HCT116 (cell line): Measurements from ENCODE around the gene TWSG1. TPM values are rescaled to one million over a fixed set of nuclear protein-coding genes. Genes with fewer than 3 reads are reported as not detected.

Experiments used
- ATAC-seq: fragments of 200-7000 bp; cut with Tn5 transposase; 2 replicates; pipeline ENCODE4 v1.9.1; 2020; ENCODE audit warnings: mild to moderate bottlenecking, moderate library complexity
- BruUV-seq: library from RNA; stranded (reverse); fragments of 400-500 nt; replicated peaks from 2 replicates; lab custom pipeline; 2021; lab: Mats Ljungman, UMichigan
- CTCF ChIA-PET: fragments of 300-600 bp; sonication (Branson Sonifier 250); formaldehyde crosslinking; loops from one replicate; lab custom pipeline; 2021; ENCODE audit warnings: antibody characterized with exemption; lab: Charles Lee
- POLR2A ChIA-PET: fragments of 300-600, 350-600 bp; sonication (Branson Sonifier 250); formaldehyde crosslinking; loops from one replicate; lab custom pipeline; 2021; ENCODE audit warnings: antibody characterized with exemption; lab: Charles Lee
- RAD21 ChIA-PET, 2 experiments: fragments of 300-600 bp; sonication (Branson Sonifier 250); formaldehyde crosslinking; loops; one replicate each; lab custom pipeline; 2023; ENCODE audit warnings: low total read pairs in 2 of 2; ENCODE audit not compliant: uncharacterized antibody in 2 of 2, unreplicated experiment in 2 of 2, low non-redundant PET in 1 of 2; lab: Charles Lee
- DNase-seq: peaks from one replicate; pipeline ENCODE4 v3.0.0-alpha.2; 2010; ENCODE audit warnings: low read depth, low spot score
- H2AFZ ChIP-seq: fragments of 200-600 bp; shearing (Covaris generic), sonication (generic); 2 replicates; pipeline ENCODE4 v1.6.1; 2017; ENCODE audit warnings: low read depth, mixed run types, mixed read lengths, antibody characterized with exemption, low read length; ENCODE audit not compliant: poor library complexity, severe bottlenecking
- H3K27ac ChIP-seq: 2 replicates; pipeline ENCODE4 v1.5.1; 2012; ENCODE audit warnings: low read depth, low read length
- H3K27me3 ChIP-seq: fragments of 200-600 bp; sonication (generic); 2 replicates; pipeline ENCODE4 v1.6.1; 2016; ENCODE audit warnings: mixed run types, low read length, mixed read lengths; ENCODE audit not compliant: insufficient read depth
- H3K36me3 ChIP-seq, 2 experiments: fragments of 200-500 bp in 1 of 2; fragments of 200-600 bp in 1 of 2; sonication (Bioruptor generic) in 1 of 2; sonication (generic) in 1 of 2; 2 replicates each; pipeline versions ENCODE4 v1.5.1 to v1.6.1; 2014 to 2016; ENCODE audit warnings: low read length in 2 of 2, inconsistent platforms in 1 of 2, mixed read lengths in 1 of 2, mixed run types in 1 of 2; ENCODE audit not compliant: insufficient read depth in 2 of 2, control insufficient read depth in 1 of 2
- H3K4me1 ChIP-seq, 2 experiments: fragments of 200-600 bp in 1 of 2; sonication (generic) in 1 of 2; 2 replicates each; pipeline versions ENCODE4 v1.5.1 to v1.6.1; 2012 to 2017; ENCODE audit warnings: low read length in 2 of 2, inconsistent platforms in 1 of 2, mild to moderate bottlenecking in 1 of 2, mixed read lengths in 1 of 2, mixed run types in 1 of 2, moderate library complexity in 1 of 2; ENCODE audit not compliant: insufficient read depth in 2 of 2, control insufficient read depth in 1 of 2
- H3K4me2 ChIP-seq: fragments of 200-600 bp; sonication (generic); 2 replicates; pipeline ENCODE4 v1.6.1; 2017; ENCODE audit warnings: mixed run types, low read length, mixed read lengths
- H3K4me3 ChIP-seq, 2 experiments: fragments of 200-600 bp in 1 of 2; sonication (generic) in 1 of 2; replicated peaks in 1 of 2; 2 replicates each; pipeline ENCODE4 v1.5.1; 2011 to 2016; ENCODE audit warnings: low read length in 2 of 2, control low read depth in 1 of 2, low read depth in 1 of 2, mild to moderate bottlenecking in 1 of 2, mixed read lengths in 1 of 2, mixed run types in 1 of 2
- H3K79me2 ChIP-seq: fragments of 200-600 bp; sonication (generic); 2 replicates; pipeline ENCODE4 v1.6.1; 2017; ENCODE audit warnings: mild to moderate bottlenecking, mixed run types, low read length, moderate library complexity, mixed read lengths; ENCODE audit not compliant: insufficient read depth
- H3K9ac ChIP-seq: fragments of 200-600 bp; sonication (generic); 2 replicates; pipeline ENCODE4 v1.6.1; 2016; ENCODE audit warnings: low read length, mixed read lengths
- H3K9me2 ChIP-seq: fragments of 200-600 bp; sonication (generic), shearing (Covaris generic); 2 replicates; pipeline ENCODE4 v1.6.1; 2017; ENCODE audit warnings: mixed run types, mild to moderate bottlenecking, moderate library complexity; ENCODE audit not compliant: insufficient read depth
- H3K9me3 ChIP-seq, 2 experiments: fragments of 200-500 bp in 1 of 2; fragments of 200-600 bp in 1 of 2; sonication (Bioruptor generic) in 1 of 2; sonication (generic) in 1 of 2; 2 replicates each; pipeline ENCODE4 v1.6.1; 2014 to 2017; ENCODE audit warnings: low read length in 2 of 2, mixed read lengths in 2 of 2, inconsistent platforms in 1 of 2, low read depth in 1 of 2, mild to moderate bottlenecking in 1 of 2, mixed run types in 1 of 2, moderate library complexity in 1 of 2; ENCODE audit not compliant: control insufficient read depth in 1 of 2, insufficient read depth in 1 of 2
- H4K20me1 ChIP-seq: fragments of 200-600 bp; sonication (generic), shearing (Covaris generic); 2 replicates; pipeline ENCODE4 v1.6.1; 2017; ENCODE audit warnings: mixed run types, mild to moderate bottlenecking, moderate library complexity; ENCODE audit not compliant: insufficient read depth
- CBX3 ChIP-seq: IDR thresholded peaks from 2 replicates; pipeline ENCODE4 v1.6.1; 2012; ENCODE audit warnings: low read depth
- ELF1 ChIP-seq: IDR thresholded peaks from 2 replicates; pipeline ENCODE4 v1.6.1; 2012; ENCODE audit warnings: low read depth, borderline replicate concordance
- EZH2 ChIP-seq: fragments of 200-600 bp; sonication (generic); IDR thresholded peaks from 2 replicates; pipeline ENCODE4 v1.6.1; 2017; ENCODE audit warnings: antibody characterized with exemption, mixed run types
- EZH2phosphoT487 ChIP-seq: fragments of 200-600 bp; IDR thresholded peaks from 2 replicates; pipeline ENCODE4 v1.6.1; 2018; ENCODE audit warnings: antibody characterized with exemption, borderline replicate concordance
- FOSL1 ChIP-seq: IDR thresholded peaks from 2 replicates; pipeline ENCODE4 v1.6.1; 2012; ENCODE audit warnings: low read depth
- JUND ChIP-seq: IDR thresholded peaks from 2 replicates; pipeline ENCODE4 v1.6.1; 2012
- POLR2A ChIP-seq: IDR thresholded peaks from 2 replicates; pipeline ENCODE4 v1.7.0; 2011; ENCODE audit warnings: borderline replicate concordance; ENCODE audit not compliant: insufficient read depth, insufficient read length; ENCODE audit errors: extremely low read depth
- POLR2AphosphoS5 ChIP-seq: IDR thresholded peaks from 2 replicates; pipeline ENCODE4 v1.6.1; 2011; ENCODE audit warnings: mild to moderate bottlenecking, low read depth, low read length, moderate library complexity
- SRF ChIP-seq: IDR thresholded peaks from 2 replicates; pipeline ENCODE4 v1.6.1; 2012; ENCODE audit warnings: low read depth
- TCF7L2 ChIP-seq: IDR thresholded peaks from 2 replicates; pipeline ENCODE4 v1.7.0; 2011; ENCODE audit warnings: borderline replicate concordance, inconsistent platforms; ENCODE audit not compliant: insufficient read depth, insufficient read length; ENCODE audit errors: extremely low read depth
- ZFX ChIP-seq: fragments of 450-650 bp; IDR thresholded peaks from 2 replicates; pipeline ENCODE4 v1.6.1; 2017
- ZNF274 ChIP-seq: fragments of 200-500 bp; sonication (Bioruptor generic); IDR thresholded peaks from 2 replicates; pipeline ENCODE4 v1.6.1; 2014; ENCODE audit warnings: mild to moderate bottlenecking, low read depth, low read length, inconsistent platforms
- intact Hi-C: fragments of 100-400 bp; cut with micrococcal nuclease; formaldehyde crosslinking; loops from 2 replicates; pipeline ENCODE4 v1.10.0; 2022
- total RNA-seq: library from RNA; stranded (reverse); gene quantifications from one replicate; pipeline ENCODE4 v1.2.1, GENCODE V29; 2021; ENCODE audit not compliant: unreplicated experiment
- TF ChIP-seq, protein P1 (sequence below): IDR thresholded peaks from 2 replicates; pipeline ENCODE4 v1.6.1; 2012
- TF ChIP-seq, protein P2 (sequence below), 3 experiments: fragments of 200-600 bp in 1 of 3; sonication (generic) in 1 of 3; IDR thresholded peaks in 2 of 3; conservative IDR thresholded peaks in 1 of 3; 2 replicates each; pipeline ENCODE4 v1.5.1; 2012 to 2017; ENCODE audit warnings: low read depth in 2 of 3, low read length in 2 of 3, antibody characterized with exemption in 1 of 3, borderline replicate concordance in 1 of 3, control low read depth in 1 of 3, mild to moderate bottlenecking in 1 of 3, mixed read lengths in 1 of 3, mixed run types in 1 of 3, moderate library complexity in 1 of 3; ENCODE audit not compliant: insufficient read depth in 1 of 3
- TF ChIP-seq, protein P3 (sequence below): IDR thresholded peaks from 2 replicates; pipeline ENCODE4 v1.6.1; 2012; ENCODE audit warnings: low read depth
- TF ChIP-seq, protein P4 (sequence below): IDR thresholded peaks from 2 replicates; pipeline ENCODE4 v1.6.1; 2011; ENCODE audit warnings: mild to moderate bottlenecking, low read length, moderate library complexity; ENCODE audit not compliant: insufficient replicate concordance; ENCODE audit errors: extremely low read depth

TWSG1 gene
- total RNA-seq, 1 experiment from 2014 or later: 35.7 TPM

- no peak overlapping the region for H2AFZ ChIP-seq
- H3K9me3 ChIP-seq: no peaks in the 10 kb centered on the region
- H3K4me2 ChIP-seq: no peak overlapping the region
- no peaks in the 10 kb centered on the region for H3K79me2 ChIP-seq
- no peaks in the 10 kb centered on the region for H3K27me3 ChIP-seq
- H3K9ac ChIP-seq: no peak overlapping the region
- ATAC-seq (no peak), DNase-seq (no peak)
- H3K4me3 ChIP-seq: no peak overlapping the region
- no peaks in the 10 kb centered on the region for H3K9me2 ChIP-seq
- intact Hi-C loops: no loop called here
- peaks cover 0 to 6% of the 10 kb centered on the region in 2 experiments; a peak in 1 of 4 replicates for H3K4me1 ChIP-seq
- BruUV-seq: no TSS peak
- TF ChIP-seq CBX3: no peak
- no peak for TF ChIP-seq ZNF274
- TF ChIP-seq, protein P1, sequence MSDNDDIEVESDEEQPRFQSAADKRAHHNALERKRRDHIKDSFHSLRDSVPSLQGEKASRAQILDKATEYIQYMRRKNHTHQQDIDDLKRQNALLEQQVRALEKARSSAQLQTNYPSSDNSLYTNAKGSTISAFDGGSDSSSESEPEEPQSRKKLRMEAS: no peak
- TF ChIP-seq, protein P2, sequence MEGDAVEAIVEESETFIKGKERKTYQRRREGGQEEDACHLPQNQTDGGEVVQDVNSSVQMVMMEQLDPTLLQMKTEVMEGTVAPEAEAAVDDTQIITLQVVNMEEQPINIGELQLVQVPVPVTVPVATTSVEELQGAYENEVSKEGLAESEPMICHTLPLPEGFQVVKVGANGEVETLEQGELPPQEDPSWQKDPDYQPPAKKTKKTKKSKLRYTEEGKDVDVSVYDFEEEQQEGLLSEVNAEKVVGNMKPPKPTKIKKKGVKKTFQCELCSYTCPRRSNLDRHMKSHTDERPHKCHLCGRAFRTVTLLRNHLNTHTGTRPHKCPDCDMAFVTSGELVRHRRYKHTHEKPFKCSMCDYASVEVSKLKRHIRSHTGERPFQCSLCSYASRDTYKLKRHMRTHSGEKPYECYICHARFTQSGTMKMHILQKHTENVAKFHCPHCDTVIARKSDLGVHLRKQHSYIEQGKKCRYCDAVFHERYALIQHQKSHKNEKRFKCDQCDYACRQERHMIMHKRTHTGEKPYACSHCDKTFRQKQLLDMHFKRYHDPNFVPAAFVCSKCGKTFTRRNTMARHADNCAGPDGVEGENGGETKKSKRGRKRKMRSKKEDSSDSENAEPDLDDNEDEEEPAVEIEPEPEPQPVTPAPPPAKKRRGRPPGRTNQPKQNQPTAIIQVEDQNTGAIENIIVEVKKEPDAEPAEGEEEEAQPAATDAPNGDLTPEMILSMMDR (IDR thresholded peaks at IDR 0.05 in 2 of 3, conservative IDR thresholded peaks at IDR 0.05 in 1 of 3; ENCODE audit: borderline replicate concordance in 1 of 3, insufficient read depth in 1 of 3, low read depth in 2 of 3, low read length in 2 of 3): no peak
- TF ChIP-seq EZH2phosphoT487: no peak
- TF ChIP-seq ELF1: no peak
- TF ChIP-seq POLR2A: no peak
- no peak for TF ChIP-seq EZH2
- TF ChIP-seq TCF7L2: no peak
- TF ChIP-seq, protein P3, sequence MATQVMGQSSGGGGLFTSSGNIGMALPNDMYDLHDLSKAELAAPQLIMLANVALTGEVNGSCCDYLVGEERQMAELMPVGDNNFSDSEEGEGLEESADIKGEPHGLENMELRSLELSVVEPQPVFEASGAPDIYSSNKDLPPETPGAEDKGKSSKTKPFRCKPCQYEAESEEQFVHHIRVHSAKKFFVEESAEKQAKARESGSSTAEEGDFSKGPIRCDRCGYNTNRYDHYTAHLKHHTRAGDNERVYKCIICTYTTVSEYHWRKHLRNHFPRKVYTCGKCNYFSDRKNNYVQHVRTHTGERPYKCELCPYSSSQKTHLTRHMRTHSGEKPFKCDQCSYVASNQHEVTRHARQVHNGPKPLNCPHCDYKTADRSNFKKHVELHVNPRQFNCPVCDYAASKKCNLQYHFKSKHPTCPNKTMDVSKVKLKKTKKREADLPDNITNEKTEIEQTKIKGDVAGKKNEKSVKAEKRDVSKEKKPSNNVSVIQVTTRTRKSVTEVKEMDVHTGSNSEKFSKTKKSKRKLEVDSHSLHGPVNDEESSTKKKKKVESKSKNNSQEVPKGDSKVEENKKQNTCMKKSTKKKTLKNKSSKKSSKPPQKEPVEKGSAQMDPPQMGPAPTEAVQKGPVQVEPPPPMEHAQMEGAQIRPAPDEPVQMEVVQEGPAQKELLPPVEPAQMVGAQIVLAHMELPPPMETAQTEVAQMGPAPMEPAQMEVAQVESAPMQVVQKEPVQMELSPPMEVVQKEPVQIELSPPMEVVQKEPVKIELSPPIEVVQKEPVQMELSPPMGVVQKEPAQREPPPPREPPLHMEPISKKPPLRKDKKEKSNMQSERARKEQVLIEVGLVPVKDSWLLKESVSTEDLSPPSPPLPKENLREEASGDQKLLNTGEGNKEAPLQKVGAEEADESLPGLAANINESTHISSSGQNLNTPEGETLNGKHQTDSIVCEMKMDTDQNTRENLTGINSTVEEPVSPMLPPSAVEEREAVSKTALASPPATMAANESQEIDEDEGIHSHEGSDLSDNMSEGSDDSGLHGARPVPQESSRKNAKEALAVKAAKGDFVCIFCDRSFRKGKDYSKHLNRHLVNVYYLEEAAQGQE: no peak
- no peak for TF ChIP-seq SRF
- TF ChIP-seq JUND: no peak
- TF ChIP-seq POLR2AphosphoS5: no peak
- TF ChIP-seq FOSL1: no peak
- no peak for TF ChIP-seq ZFX
- TF ChIP-seq, protein P4, sequence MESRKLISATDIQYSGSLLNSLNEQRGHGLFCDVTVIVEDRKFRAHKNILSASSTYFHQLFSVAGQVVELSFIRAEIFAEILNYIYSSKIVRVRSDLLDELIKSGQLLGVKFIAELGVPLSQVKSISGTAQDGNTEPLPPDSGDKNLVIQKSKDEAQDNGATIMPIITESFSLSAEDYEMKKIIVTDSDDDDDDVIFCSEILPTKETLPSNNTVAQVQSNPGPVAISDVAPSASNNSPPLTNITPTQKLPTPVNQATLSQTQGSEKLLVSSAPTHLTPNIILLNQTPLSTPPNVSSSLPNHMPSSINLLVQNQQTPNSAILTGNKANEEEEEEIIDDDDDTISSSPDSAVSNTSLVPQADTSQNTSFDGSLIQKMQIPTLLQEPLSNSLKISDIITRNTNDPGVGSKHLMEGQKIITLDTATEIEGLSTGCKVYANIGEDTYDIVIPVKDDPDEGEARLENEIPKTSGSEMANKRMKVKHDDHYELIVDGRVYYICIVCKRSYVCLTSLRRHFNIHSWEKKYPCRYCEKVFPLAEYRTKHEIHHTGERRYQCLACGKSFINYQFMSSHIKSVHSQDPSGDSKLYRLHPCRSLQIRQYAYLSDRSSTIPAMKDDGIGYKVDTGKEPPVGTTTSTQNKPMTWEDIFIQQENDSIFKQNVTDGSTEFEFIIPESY: no peak
- ChIA-PET RAD21 (no interaction called here), POLR2A (no interaction called here), CTCF (interaction anchor here (1.6 kb wide), 1 partner anchor 9 kb away, joined by 4 read pairs; no protein-coding TSS in a partner anchor)
- H3K36me3 ChIP-seq: no peaks in the 10 kb centered on the region
- no peaks in the 10 kb centered on the region for H4K20me1 ChIP-seq
- H3K27ac ChIP-seq: no peak overlapping the region
Measured at GRCh38 chr18:9356976-9357375, 22.4 kb downstream of the TWSG1 start.
